Colonic mucosa (tissue), 4 donors: ENCODE results near the gene TPGS2. TPM values are rescaled to one million over a fixed set of nuclear protein-coding genes. Genes with fewer than 3 reads are reported as not detected.

ENCODE experiments used
- DNase-seq: peaks from one replicate; pipeline ENCODE4 v3.0.0-alpha.2; 2020
- H3K27ac ChIP-seq: fragments of 200-600 bp; one replicate; pipeline ENCODE4 v1.8.0; 2021
- H3K27me3 ChIP-seq: fragments of 200-600 bp; one replicate; pipeline ENCODE4 v1.8.0; 2021
- H3K36me3 ChIP-seq: fragments of 200-600 bp; one replicate; pipeline ENCODE4 v1.8.0; 2021
- H3K4me1 ChIP-seq: fragments of 200-600 bp; one replicate; pipeline ENCODE4 v1.8.0; 2021; ENCODE audit warnings: mild to moderate bottlenecking
- H3K4me3 ChIP-seq: fragments of 200-600 bp; one replicate; pipeline ENCODE4 v1.8.0; 2021
- H3K9ac ChIP-seq, 2 donors: one replicate each; pipeline ENCODE4 v1.7.0; 2013; ENCODE audit warnings: control low read depth in 2 of 2, low read depth in 2 of 2, low read length in 2 of 2
- H3K9me3 ChIP-seq: fragments of 200-600 bp; one replicate; pipeline ENCODE4 v1.8.0; 2021
- intact Hi-C: fragments of 100-400 bp; cut with DNase I; formaldehyde crosslinking; loops from one replicate; pipeline ENCODE4 v1.14.1; 2022
- total RNA-seq, 2 donors: library from RNA; stranded (reverse); fragmentation: NEBNext Ultra II Directional in 1 of 2; extraction: Animal tissue kit (Norgen Biotek cat#: 25700) in 1 of 2; gene quantifications; one replicate each; pipeline ENCODE4 v1.2.1, GENCODE V29; 2021
- TF ChIP-seq, protein P1 (sequence below): fragments of 200-600 bp; IDR thresholded peaks from one replicate; pipeline ENCODE4 v1.8.0; 2022; ENCODE audit warnings: antibody characterized with exemption, mild to moderate bottlenecking
- donor health status: healthy.
- donor health status: DM: no; HTN: no; CAD: no.
- donor health status: DM: no; HTN: no; CAD: no.

The TPGS2 gene
- total RNA-seq, 2 donors from 2014 or later: 51.8 to 79.2 TPM

DNA sequence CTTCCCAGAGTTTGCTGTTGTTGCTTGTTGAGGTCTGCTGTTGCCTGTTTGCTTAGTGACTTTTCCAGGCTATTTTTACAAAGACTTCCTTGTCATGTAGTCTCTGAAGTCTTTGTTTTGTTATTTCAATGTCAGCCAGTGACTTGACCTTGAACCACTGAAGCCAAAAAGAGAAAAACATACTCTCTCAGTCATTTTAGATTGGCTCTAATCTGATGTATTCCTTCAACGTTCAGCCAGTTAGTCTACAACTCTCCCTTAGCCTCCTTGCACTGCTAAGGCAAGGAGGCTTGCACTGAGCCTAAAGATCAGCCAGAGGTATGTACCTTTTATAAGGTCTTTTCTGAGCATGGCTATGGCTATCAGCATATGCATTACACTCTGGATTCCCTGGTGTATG lies 28.0 kb upstream of the TPGS2 start:
- no peak for DNase-seq
- H3K4me1 ChIP-seq: no peaks in the 10 kb centered on the region
- TF ChIP-seq, protein P1, sequence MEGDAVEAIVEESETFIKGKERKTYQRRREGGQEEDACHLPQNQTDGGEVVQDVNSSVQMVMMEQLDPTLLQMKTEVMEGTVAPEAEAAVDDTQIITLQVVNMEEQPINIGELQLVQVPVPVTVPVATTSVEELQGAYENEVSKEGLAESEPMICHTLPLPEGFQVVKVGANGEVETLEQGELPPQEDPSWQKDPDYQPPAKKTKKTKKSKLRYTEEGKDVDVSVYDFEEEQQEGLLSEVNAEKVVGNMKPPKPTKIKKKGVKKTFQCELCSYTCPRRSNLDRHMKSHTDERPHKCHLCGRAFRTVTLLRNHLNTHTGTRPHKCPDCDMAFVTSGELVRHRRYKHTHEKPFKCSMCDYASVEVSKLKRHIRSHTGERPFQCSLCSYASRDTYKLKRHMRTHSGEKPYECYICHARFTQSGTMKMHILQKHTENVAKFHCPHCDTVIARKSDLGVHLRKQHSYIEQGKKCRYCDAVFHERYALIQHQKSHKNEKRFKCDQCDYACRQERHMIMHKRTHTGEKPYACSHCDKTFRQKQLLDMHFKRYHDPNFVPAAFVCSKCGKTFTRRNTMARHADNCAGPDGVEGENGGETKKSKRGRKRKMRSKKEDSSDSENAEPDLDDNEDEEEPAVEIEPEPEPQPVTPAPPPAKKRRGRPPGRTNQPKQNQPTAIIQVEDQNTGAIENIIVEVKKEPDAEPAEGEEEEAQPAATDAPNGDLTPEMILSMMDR: no peak
- intact Hi-C loops: no loop called here
- H3K4me3 ChIP-seq: no peak overlapping the region
- H3K9ac ChIP-seq: no peak overlapping the region
- H3K27ac ChIP-seq: no peak overlapping the region
- no peaks in the 10 kb centered on the region for H3K36me3 ChIP-seq
- no peaks in the 10 kb centered on the region for H3K9me3 ChIP-seq
- H3K27me3 ChIP-seq: no peaks in the 10 kb centered on the region

- Histone ChIP-seq H3K4me3 (no peak overlapping the region), H3K9ac (no peak overlapping the region), H3K27me3 (no peaks in the 10 kb centered on the region), H3K27ac (no peak overlapping the region), H3K4me1 (no peaks in the 10 kb centered on the region), H3K36me3 (no peaks in the 10 kb centered on the region), H3K9me3 (no peaks in the 10 kb centered on the region)
- TF ChIP-seq, protein P1: no peak
- DNase-seq: no peak
- intact Hi-C loops: no loop called here
Measured at GRCh38 chr18:36851202-36851590, 22.4 kb upstream of the TPGS2 start.

- Histone ChIP-seq H3K9me3 (no peaks in the 10 kb centered on the region), H3K9ac (no peak overlapping the region), H3K4me1 (no peaks in the 10 kb centered on the region), H3K27me3 (no peaks in the 10 kb centered on the region), H3K27ac (no peak overlapping the region), H3K36me3 (no peaks in the 10 kb centered on the region), H3K4me3 (no peak overlapping the region)
- no peak for DNase-seq
- intact Hi-C loops: no loop called here
- TF ChIP-seq, protein P1: no peak
Measured at GRCh38 chr18:36850527-36851201, 21.9 kb upstream of the TPGS2 start.

DNA sequence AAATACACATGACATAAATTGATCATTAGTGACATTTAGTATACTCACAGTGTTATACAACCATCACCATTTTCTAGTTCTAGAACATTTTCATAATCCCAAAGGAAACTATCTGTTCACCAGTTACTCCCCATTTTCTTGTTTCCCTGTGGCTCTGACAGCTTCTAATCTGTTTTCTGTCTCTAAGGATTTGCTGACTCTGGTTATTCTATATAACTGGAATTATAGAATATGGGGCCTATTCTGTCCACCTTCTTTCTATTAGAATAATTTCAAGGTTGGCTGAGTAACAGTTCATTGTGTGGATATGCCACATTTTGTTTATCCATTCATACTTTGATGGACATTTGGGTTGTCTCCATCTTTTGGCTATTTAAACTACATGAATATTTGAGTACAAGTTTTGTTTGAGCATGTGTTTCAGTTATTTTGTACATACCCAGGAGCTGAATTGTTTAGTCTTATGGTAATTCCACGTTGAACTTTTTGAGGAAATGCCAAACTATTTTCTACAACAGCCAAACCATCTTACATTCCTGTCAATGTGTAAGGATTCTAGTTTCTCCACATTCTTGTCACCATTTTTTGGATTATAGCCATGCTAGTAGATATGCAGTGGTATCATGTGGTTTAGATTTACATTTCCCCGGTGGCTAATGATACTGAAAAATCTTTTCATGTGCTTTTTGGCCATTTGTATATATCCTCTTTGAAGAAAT lies 20.6 kb upstream of the TPGS2 start:
- intact Hi-C loops: no loop called here
- no peak overlapping the region for H3K9ac ChIP-seq
- TF ChIP-seq, protein P1: no peak

DNA sequence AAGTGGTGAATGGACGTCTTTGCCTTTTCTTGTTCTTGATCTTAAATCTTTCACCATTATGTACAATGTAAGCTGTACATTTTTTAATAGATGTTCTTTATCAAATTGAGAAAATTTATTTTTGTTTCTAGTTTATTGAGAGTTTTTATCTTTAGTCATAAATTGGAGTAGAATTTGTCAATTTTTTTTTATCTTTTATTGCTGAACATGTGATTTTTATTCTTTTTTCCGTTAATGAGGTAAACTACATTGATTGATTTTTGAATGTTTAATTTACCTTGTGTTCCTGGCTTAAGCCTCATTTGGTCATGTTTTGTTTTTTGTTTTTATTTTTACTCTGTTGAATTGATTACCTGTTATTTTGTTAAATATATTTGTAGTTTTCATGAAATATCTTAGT lies 19.8 kb upstream of the TPGS2 start:
- Histone ChIP-seq H3K4me3 (no peak overlapping the region), H3K9me3 (no peaks in the 10 kb centered on the region), H3K9ac (no peak overlapping the region), H3K4me1 (no peaks in the 10 kb centered on the region), H3K27ac (no peak overlapping the region), H3K27me3 (no peaks in the 10 kb centered on the region), H3K36me3 (no peaks in the 10 kb centered on the region)
- DNase-seq: no peak
- TF ChIP-seq, protein P1: no peak
- intact Hi-C loops: no loop called here

More for the DNA sequence above, 20.6 kb upstream of the TPGS2 start:
- H3K4me1 ChIP-seq: no peaks in the 10 kb centered on the region
- no peaks in the 10 kb centered on the region for H3K36me3 ChIP-seq
- no peak overlapping the region for H3K27ac ChIP-seq
- H3K4me3 ChIP-seq: no peak overlapping the region
- DNase-seq: no peak
- H3K9me3 ChIP-seq: no peaks in the 10 kb centered on the region
- no peaks in the 10 kb centered on the region for H3K27me3 ChIP-seq
